OCI-LY7 (cell line): ENCODE data around the gene FKBP14. TPM values are rescaled to one million over a fixed set of nuclear protein-coding genes. Genes with fewer than 3 reads are reported as not detected.

Experiments
- BruUV-seq: library from RNA; stranded (reverse); fragments of 400-500 nt; replicated peaks from 2 replicates; lab custom pipeline; 2021; lab: Mats Ljungman, UMichigan
- CTCF ChIA-PET: fragments of 300-600 bp; sonication (Branson Sonifier 250); formaldehyde crosslinking; loops from one replicate; lab custom pipeline; 2022; ENCODE audit warnings: antibody characterized with exemption; ENCODE audit not compliant: unreplicated experiment; lab: Charles Lee
- POLR2A ChIA-PET: fragments of 300-600 bp; sonication (Branson Sonifier 250); formaldehyde crosslinking; loops from one replicate; lab custom pipeline; 2022; ENCODE audit warnings: antibody characterized with exemption; lab: Charles Lee
- DNase-seq: peaks from one replicate; pipeline ENCODE4 v3.0.0-alpha.2; 2015; ENCODE audit warnings: low spot score
- H2AFZ ChIP-seq: fragments of 200-600 bp; sonication (generic), shearing (Covaris generic); 2 replicates; pipeline ENCODE4 v1.6.1; 2014; ENCODE audit warnings: mild to moderate bottlenecking, antibody characterized with exemption, low read length, moderate library complexity
- H3K27ac ChIP-seq: fragments of 200-600 bp; sonication (generic); 2 replicates; pipeline ENCODE4 v1.5.1; 2014; ENCODE audit warnings: mixed run types, low read depth, mild to moderate bottlenecking, moderate library complexity, low read length, inconsistent platforms; ENCODE audit not compliant: poor library complexity, severe bottlenecking
- H3K36me3 ChIP-seq: fragments of 200-600 bp; sonication (generic); 2 replicates; pipeline ENCODE4 v1.6.1; 2014; ENCODE audit warnings: mild to moderate bottlenecking, antibody characterized with exemption, low read length, moderate library complexity, mixed read lengths; ENCODE audit not compliant: insufficient read depth
- H3K4me1 ChIP-seq: fragments of 200-600 bp; sonication (generic); 2 replicates; pipeline ENCODE4 v1.5.1; 2014; ENCODE audit warnings: mild to moderate bottlenecking, low read length; ENCODE audit not compliant: insufficient read depth, poor library complexity, severe bottlenecking
- H3K4me2 ChIP-seq: fragments of 200-600 bp; sonication (generic); 2 replicates; pipeline ENCODE4 v1.6.1; 2014; ENCODE audit warnings: mild to moderate bottlenecking, low read length
- H3K4me3 ChIP-seq: fragments of 200-600 bp; sonication (generic); 2 replicates; pipeline ENCODE4 v1.5.1; 2014; ENCODE audit warnings: mild to moderate bottlenecking, low read depth, low read length; ENCODE audit not compliant: poor library complexity, severe bottlenecking
- H3K79me2 ChIP-seq: fragments of 200-600 bp; sonication (generic); 2 replicates; pipeline ENCODE4 v1.6.1; 2016; ENCODE audit warnings: low read depth, mild to moderate bottlenecking, low read length, moderate library complexity, mixed read lengths; ENCODE audit not compliant: insufficient read depth
- H3K9me2 ChIP-seq: fragments of 200-600 bp; sonication (generic); 2 replicates; pipeline ENCODE4 v1.6.1; 2016; ENCODE audit warnings: mild to moderate bottlenecking, low read length, mixed read lengths; ENCODE audit not compliant: insufficient read depth
- H3K9me3 ChIP-seq: fragments of 200-600 bp; sonication (generic); 2 replicates; pipeline ENCODE4 v1.6.1; 2014; ENCODE audit warnings: mild to moderate bottlenecking, mixed run types, low read length, mixed read lengths
- H4K20me1 ChIP-seq: fragments of 200-600 bp; sonication (generic); 2 replicates; pipeline ENCODE4 v1.6.1; 2014; ENCODE audit warnings: mild to moderate bottlenecking, antibody characterized with exemption, low read length, moderate library complexity, mixed read lengths; ENCODE audit not compliant: insufficient read depth
- EZH2phosphoT487 ChIP-seq: fragments of 200-600 bp; sonication (generic); IDR thresholded peaks from 2 replicates; pipeline ENCODE4 v1.6.1; 2018; ENCODE audit warnings: low read depth, borderline replicate concordance, mild to moderate bottlenecking, mixed run types, antibody characterized with exemption, low read length, moderate library complexity, mixed read lengths
- intact Hi-C: fragments of 100-400 bp; cut with micrococcal nuclease; formaldehyde crosslinking; loops from one replicate; pipeline ENCODE4 v1.10.0; 2022; ENCODE audit not compliant: unreplicated experiment
- total RNA-seq, 2 experiments: library from RNA; depleted of rRNA in 1 of 2; stranded (reverse); fragments of >200 nt in 1 of 2; shearing (Covaris generic) in 1 of 2; gene quantifications; 2 replicates each; pipeline ENCODE4 v1.2.3, GENCODE V29; 2014 to 2022
- TF ChIP-seq, protein P1 (sequence below): fragments of 200-600 bp; sonication (generic); conservative IDR thresholded peaks from 2 replicates; pipeline ENCODE4 v1.5.1; 2014; ENCODE audit warnings: mild to moderate bottlenecking, antibody characterized with exemption, low read length, moderate library complexity, mixed read lengths

The FKBP14 gene
- total RNA-seq, 2 experiments from 2014 or later: 5.3 to 15.9 TPM

DNA sequence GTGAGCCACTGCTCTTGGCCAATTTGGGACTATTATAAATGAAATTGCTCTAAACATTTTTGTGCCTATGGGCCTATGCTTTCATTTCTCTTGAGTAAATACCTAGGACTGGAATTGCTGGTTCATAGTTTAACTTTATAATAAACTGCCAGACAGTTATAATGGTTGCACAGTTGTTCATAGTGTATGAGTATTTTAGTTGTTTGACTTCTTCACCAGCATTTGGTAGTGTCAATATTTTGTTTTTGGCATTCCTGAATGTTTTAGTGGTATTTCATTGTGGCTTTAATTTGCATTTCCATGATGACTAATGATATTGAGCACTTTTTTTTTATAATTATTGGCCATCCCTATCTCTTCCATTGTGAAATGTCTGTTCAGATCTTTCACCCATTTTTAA, 31.2 kb upstream of the FKBP14 start:
- Histone ChIP-seq H3K9me3 (no peaks in the 10 kb centered on the region), H3K9me2 (no peaks in the 10 kb centered on the region)
- no TSS peak for BruUV-seq

DNA sequence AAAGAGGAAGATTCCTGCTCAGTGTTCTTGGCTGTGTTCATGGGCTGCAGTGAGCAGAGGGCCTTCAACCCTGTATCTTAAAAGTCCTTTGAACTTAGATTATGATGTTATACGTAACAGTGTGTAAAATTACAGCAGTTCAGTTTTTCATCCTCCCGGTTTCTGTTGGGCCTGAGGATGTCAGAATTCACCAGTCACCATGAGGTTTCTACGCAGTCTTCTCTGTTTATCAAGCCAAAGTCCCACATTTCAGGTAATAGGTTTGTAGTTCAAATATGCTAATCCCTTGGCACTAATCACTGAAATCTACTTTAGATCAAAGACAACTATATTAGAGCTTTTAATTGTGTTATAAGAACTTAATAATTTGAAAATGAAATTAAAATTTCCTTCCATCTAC, 26.6 kb upstream of the FKBP14 start:
- H3K4me3 ChIP-seq: no peak overlapping the region
- H3K9me3 ChIP-seq: no peaks in the 10 kb centered on the region
- TF ChIP-seq, protein P1, sequence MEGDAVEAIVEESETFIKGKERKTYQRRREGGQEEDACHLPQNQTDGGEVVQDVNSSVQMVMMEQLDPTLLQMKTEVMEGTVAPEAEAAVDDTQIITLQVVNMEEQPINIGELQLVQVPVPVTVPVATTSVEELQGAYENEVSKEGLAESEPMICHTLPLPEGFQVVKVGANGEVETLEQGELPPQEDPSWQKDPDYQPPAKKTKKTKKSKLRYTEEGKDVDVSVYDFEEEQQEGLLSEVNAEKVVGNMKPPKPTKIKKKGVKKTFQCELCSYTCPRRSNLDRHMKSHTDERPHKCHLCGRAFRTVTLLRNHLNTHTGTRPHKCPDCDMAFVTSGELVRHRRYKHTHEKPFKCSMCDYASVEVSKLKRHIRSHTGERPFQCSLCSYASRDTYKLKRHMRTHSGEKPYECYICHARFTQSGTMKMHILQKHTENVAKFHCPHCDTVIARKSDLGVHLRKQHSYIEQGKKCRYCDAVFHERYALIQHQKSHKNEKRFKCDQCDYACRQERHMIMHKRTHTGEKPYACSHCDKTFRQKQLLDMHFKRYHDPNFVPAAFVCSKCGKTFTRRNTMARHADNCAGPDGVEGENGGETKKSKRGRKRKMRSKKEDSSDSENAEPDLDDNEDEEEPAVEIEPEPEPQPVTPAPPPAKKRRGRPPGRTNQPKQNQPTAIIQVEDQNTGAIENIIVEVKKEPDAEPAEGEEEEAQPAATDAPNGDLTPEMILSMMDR: no peak
- TF ChIP-seq EZH2phosphoT487: no peak
- no peak overlapping the region for H3K27ac ChIP-seq
- H3K36me3 ChIP-seq: peaks cover 53% of the 10 kb centered on the region
- intact Hi-C loops: no loop called here
- ChIA-PET CTCF (no interaction called here), POLR2A (no interaction called here)
- no peaks in the 10 kb centered on the region for H3K9me2 ChIP-seq
- H4K20me1 ChIP-seq: no peaks in the 10 kb centered on the region
- no peak for DNase-seq
- no peaks in the 10 kb centered on the region for H3K79me2 ChIP-seq
- H3K4me2 ChIP-seq: no peak overlapping the region
- H3K4me1 ChIP-seq: no peaks in the 10 kb centered on the region
- H2AFZ ChIP-seq: no peak overlapping the region
- no TSS peak for BruUV-seq

More for the DNA sequence above, 31.2 kb upstream of the FKBP14 start:
- Histone ChIP-seq H3K27ac (no peak overlapping the region), H3K4me2 (no peak overlapping the region), H4K20me1 (no peaks in the 10 kb centered on the region; the same call in 1 of the 2 replicates), H2AFZ (no peak overlapping the region), H3K79me2 (no peaks in the 10 kb centered on the region), H3K4me1 (peaks cover 13% of the 10 kb centered on the region), H3K4me3 (no peak overlapping the region), H3K36me3 (peaks cover 53% of the 10 kb centered on the region)
- TF ChIP-seq EZH2phosphoT487: no peak
- TF ChIP-seq, protein P1: no peak
- POLR2A ChIA-PET: interaction anchor here (0.5 kb wide), 1 partner anchor 406 kb away, joined by 4 read pairs; no protein-coding TSS in a partner anchor
- no peak for DNase-seq
- intact Hi-C loops: no loop called here
- CTCF ChIA-PET: no interaction called here

DNA sequence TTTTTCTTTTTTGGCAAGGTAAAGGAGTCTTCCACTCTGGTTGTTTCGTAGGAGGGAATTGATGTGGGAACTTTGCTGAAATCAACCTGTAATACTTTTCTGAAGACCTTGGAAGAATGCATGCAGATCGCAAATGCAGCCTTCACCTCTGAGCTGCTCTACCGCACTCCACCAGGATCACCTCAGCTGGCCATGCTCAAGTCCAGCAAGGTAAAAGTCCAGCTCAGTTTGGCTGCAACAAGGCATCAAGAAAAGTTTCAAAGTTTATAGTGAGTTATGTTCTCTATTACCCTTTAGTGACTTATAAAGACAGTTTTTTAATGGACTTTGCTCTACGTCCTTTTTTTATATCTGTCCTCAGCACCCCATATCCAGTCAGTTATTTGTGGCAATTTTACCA, 22.7 kb upstream of the FKBP14 start:
- no peak for DNase-seq
- BruUV-seq: no TSS peak
- intact Hi-C loops: no loop called here
- Histone ChIP-seq H4K20me1 (no peaks in the 10 kb centered on the region), H3K4me3 (no peak overlapping the region), H3K36me3 (peaks cover 48% of the 10 kb centered on the region), H3K9me3 (no peaks in the 10 kb centered on the region), H3K27ac (no peak overlapping the region), H3K79me2 (no peaks in the 10 kb centered on the region), H3K9me2 (no peaks in the 10 kb centered on the region), H2AFZ (no peak overlapping the region), H3K4me1 (no peaks in the 10 kb centered on the region), H3K4me2 (no peak overlapping the region)
- CTCF ChIA-PET: no interaction called here
- TF ChIP-seq EZH2phosphoT487: no peak
- TF ChIP-seq, protein P1: no peak
- POLR2A ChIA-PET: interaction anchor here (1.1 kb wide), 2 partner anchors 12 to 14 kb away, joined by 3 read pairs; no protein-coding TSS in a partner anchor
